ENCODE results near the gene CGNL1. TPM values are rescaled to one million over a fixed set of nuclear protein-coding genes. Genes with fewer than 3 reads are reported as not detected.
A peak's percentile ranks its signal among the peaks of the same experiment; 100 is the strongest.

CGNL1 gene
- total and polyA plus RNA-seq, 2 experiments from 2014 or later = 11.4 to 13.1 TPM

GRCh38 chr15:57537072-57537471 is 160.8 kb downstream of the CGNL1 start:
- DNase-seq (ENCODE audit: low spot score) = peak; percentile 51
- no peaks in the 10 kb centered on the region for H3K36me3 ChIP-seq (replicated peaks; ENCODE audit: insufficient read depth, low read depth)
- no peaks in the 10 kb centered on the region for H3K79me2 ChIP-seq
- H3K9me3 ChIP-seq (ENCODE audit: low read depth) = no peaks in the 10 kb centered on the region
- WGBS (ENCODE audit: low lambda C conversion rate, missing lambda C conversion rate) = 72% methylated on average over 7 of the region's 7 CpGs
- no peak overlapping the region for H3K4me3 ChIP-seq
- H3K4me1 ChIP-seq (ENCODE audit: insufficient read depth) = peaks cover 39% of the 10 kb centered on the region
- H3K4me2 ChIP-seq = peak overlapping the region; percentile 15
- no peaks in the 10 kb centered on the region for H3K9me2 ChIP-seq (replicated peaks; ENCODE audit: insufficient read depth)
- no peak for TF ChIP-seq EZH2 (IDR thresholded peaks at IDR 0.05; ENCODE audit: borderline replicate concordance)
- no peak for TF ChIP-seq CTCF (IDR thresholded peaks at IDR 0.05; ENCODE audit: poor library complexity)
- no peak for TF ChIP-seq EZH2phosphoT487 (IDR thresholded peaks at IDR 0.05; ENCODE audit: low read depth, severe bottlenecking, unreplicated experiment)
- H3K27ac ChIP-seq = no peak overlapping the region
- no peak overlapping the region for H2AFZ ChIP-seq
- no peaks in the 10 kb centered on the region for H4K20me1 ChIP-seq (ENCODE audit: insufficient read depth, poor library complexity, severe bottlenecking)
- H3K27me3 ChIP-seq = no peaks in the 10 kb centered on the region

- H3K4me3 ChIP-seq = no peak overlapping the region
- H3K27me3 ChIP-seq = no peaks in the 10 kb centered on the region
- H2AFZ ChIP-seq = no peak overlapping the region
- H3K36me3 ChIP-seq (replicated peaks; ENCODE audit: insufficient read depth, low read depth) = no peaks in the 10 kb centered on the region
- H3K4me2 ChIP-seq = peak overlapping the region; percentile 15
- no peaks in the 10 kb centered on the region for H4K20me1 ChIP-seq (ENCODE audit: insufficient read depth, poor library complexity, severe bottlenecking)
- 66% methylated on average over 4 of the region's 4 CpGs for WGBS (ENCODE audit: low lambda C conversion rate, missing lambda C conversion rate)
- TF ChIP-seq EZH2 (IDR thresholded peaks at IDR 0.05; ENCODE audit: borderline replicate concordance) = no peak
- no peak for TF ChIP-seq EZH2phosphoT487 (IDR thresholded peaks at IDR 0.05; ENCODE audit: low read depth, severe bottlenecking, unreplicated experiment)
- no peak for TF ChIP-seq CTCF (IDR thresholded peaks at IDR 0.05; ENCODE audit: poor library complexity)
- no peaks in the 10 kb centered on the region for H3K9me2 ChIP-seq (replicated peaks; ENCODE audit: insufficient read depth)
- no peak overlapping the region for H3K27ac ChIP-seq
- peaks cover 37% of the 10 kb centered on the region for H3K4me1 ChIP-seq (ENCODE audit: insufficient read depth)
- H3K79me2 ChIP-seq = no peaks in the 10 kb centered on the region
- DNase-seq (ENCODE audit: low spot score) = no peak
- no peaks in the 10 kb centered on the region for H3K9me3 ChIP-seq (ENCODE audit: low read depth)
These were observed 161.4 kb downstream of the CGNL1 start for GRCh38 chr15:57537488-57538264.

- Histone ChIP-seq H3K79me2 (no peaks in the 10 kb centered on the region), H2AFZ (no peak overlapping the region), H3K9me3 (ENCODE audit: low read depth) (no peaks in the 10 kb centered on the region), H3K4me2 (no peak overlapping the region), H3K36me3 (replicated peaks; ENCODE audit: insufficient read depth, low read depth) (no peaks in the 10 kb centered on the region), H3K27me3 (no peaks in the 10 kb centered on the region), H3K9me2 (replicated peaks; ENCODE audit: insufficient read depth) (no peaks in the 10 kb centered on the region), H4K20me1 (ENCODE audit: insufficient read depth, poor library complexity, severe bottlenecking) (no peaks in the 10 kb centered on the region), H3K4me3 (no peak overlapping the region), H3K4me1 (ENCODE audit: insufficient read depth) (peaks cover 32% of the 10 kb centered on the region), H3K27ac (no peak overlapping the region)
- TF ChIP-seq EZH2 (IDR thresholded peaks at IDR 0.05; ENCODE audit: borderline replicate concordance) (no peak), CTCF (IDR thresholded peaks at IDR 0.05; ENCODE audit: poor library complexity) (no peak), EZH2phosphoT487 (IDR thresholded peaks at IDR 0.05; ENCODE audit: low read depth, severe bottlenecking, unreplicated experiment) (no peak)
- DNase-seq (ENCODE audit: low spot score) = no peak
These were observed 161.9 kb downstream of the CGNL1 start for GRCh38 chr15:57538265-57538529.

Measured in hepatocyte (in vitro differentiated cells).